SK-N-SH (cell line): ENCODE results near the gene ARL14EP. TPM values are rescaled to one million over a fixed set of nuclear protein-coding genes. Genes with fewer than 3 reads are reported as not detected.

Experiments
- CTCF ChIA-PET: fragments of 300-600, 350-600 bp; formaldehyde crosslinking; extraction: SDS; loops from one replicate; lab custom pipeline; 2021; lab: Yijun Ruan, JAX
- POLR2A ChIA-PET: fragments of 350-600 bp; sonication (Branson Sonifier 250); formaldehyde crosslinking; extraction: SDS; loops from one replicate; lab custom pipeline; 2020; ENCODE audit warnings: antibody characterized with exemption, inconsistent platforms; lab: Yijun Ruan, JAX
- DNase-seq: peaks from one replicate; pipeline ENCODE4 v3.0.0; 2012
- H2AFZ ChIP-seq: fragments of 200-600 bp; sonication (generic); 2 replicates; pipeline ENCODE4 v1.8.1; 2016; ENCODE audit warnings: antibody characterized with exemption, mild to moderate bottlenecking, low read depth
- H3F3A ChIP-seq: fragments of 200-600 bp; sonication (generic); replicated peaks from 2 replicates; pipeline ENCODE3; 2016; ENCODE audit warnings: antibody characterized with exemption, mild to moderate bottlenecking; ENCODE audit not compliant: insufficient read depth
- H3K27ac ChIP-seq, 2 experiments: fragments of 200-500 bp in 1 of 2; fragments of 200-600 bp in 1 of 2; sonication (Bioruptor generic) in 1 of 2; sonication (generic), shearing (Covaris generic) in 1 of 2; 2 replicates each; pipeline versions ENCODE4 v1.5.1 to v1.6.1; 2014 to 2016; ENCODE audit warnings: low read depth in 2 of 2, inconsistent platforms in 1 of 2, low read length in 1 of 2, mild to moderate bottlenecking in 1 of 2, mixed read lengths in 1 of 2
- H3K27me3 ChIP-seq: fragments of 200-600 bp; sonication (generic), shearing (Covaris generic); 2 replicates; pipeline ENCODE4 v1.6.1; 2016; ENCODE audit warnings: mixed run types; ENCODE audit not compliant: insufficient read depth
- H3K36me3 ChIP-seq, 2 experiments: fragments of 200-500 bp in 1 of 2; fragments of 200-600 bp in 1 of 2; sonication (Bioruptor generic) in 1 of 2; sonication (generic) in 1 of 2; replicated peaks in 1 of 2; 2 replicates each; pipeline versions ENCODE3 to v1.5.1; 2014 to 2016; ENCODE audit warnings: low read length in 1 of 2, mild to moderate bottlenecking in 1 of 2; ENCODE audit not compliant: insufficient read depth in 2 of 2, control insufficient read depth in 1 of 2
- H3K4me1 ChIP-seq, 2 experiments: fragments of 200-500 bp in 1 of 2; fragments of 200-600 bp in 1 of 2; sonication (Bioruptor generic) in 1 of 2; sonication (generic), shearing (Covaris generic) in 1 of 2; 2 replicates each; pipeline versions ENCODE4 v1.5.1 to v1.6.1; 2014 to 2016; ENCODE audit warnings: low read depth in 1 of 2, low read length in 1 of 2, mixed run types in 1 of 2; ENCODE audit not compliant: insufficient read depth in 2 of 2, control insufficient read depth in 1 of 2
- H3K4me2 ChIP-seq: fragments of 200-600 bp; sonication (generic), shearing (Covaris generic); 2 replicates; pipeline ENCODE4 v1.6.1; 2017; ENCODE audit warnings: mixed run types
- H3K4me3 ChIP-seq, 2 experiments: fragments of 200-500 bp in 1 of 2; fragments of 200-600 bp in 1 of 2; sonication (Bioruptor generic) in 1 of 2; sonication (generic), shearing (Covaris generic) in 1 of 2; 2 replicates each; pipeline versions ENCODE4 v1.5.1 to v1.8.1; 2014 to 2016; ENCODE audit warnings: low read depth in 2 of 2, inconsistent platforms in 1 of 2, low read length in 1 of 2, mild to moderate bottlenecking in 1 of 2, mixed read lengths in 1 of 2, moderate library complexity in 1 of 2
- H3K79me2 ChIP-seq: fragments of 200-600 bp; sonication (generic); 2 replicates; pipeline ENCODE4 v1.8.1; 2017; ENCODE audit warnings: mild to moderate bottlenecking; ENCODE audit not compliant: insufficient read depth
- H3K9ac ChIP-seq: fragments of 200-600 bp; sonication (generic); 2 replicates; pipeline ENCODE4 v1.6.1; 2017; ENCODE audit warnings: mixed run types
- H3K9me2 ChIP-seq: fragments of 200-600 bp; sonication (generic); 2 replicates; pipeline ENCODE4 v1.6.1; 2017; ENCODE audit warnings: mixed run types
- H3K9me3 ChIP-seq: fragments of 200-600 bp; sonication (generic); 2 replicates; pipeline ENCODE4 v1.6.1; 2017; ENCODE audit warnings: mixed run types, mild to moderate bottlenecking, moderate library complexity
- H4K20me1 ChIP-seq: fragments of 200-600 bp; sonication (generic); 2 replicates; pipeline ENCODE4 v1.6.1; 2017; ENCODE audit warnings: mild to moderate bottlenecking, mixed run types; ENCODE audit not compliant: insufficient read depth
- ELF1 ChIP-seq: IDR thresholded peaks from 2 replicates; pipeline ENCODE4 v1.4.0; 2012
- EZH2phosphoT487 ChIP-seq: fragments of 200-600 bp; sonication (generic); IDR thresholded peaks from 2 replicates; pipeline ENCODE4 v1.6.1; 2017; ENCODE audit warnings: low read depth, mixed run types, mild to moderate bottlenecking, antibody characterized with exemption, moderate library complexity, borderline replicate concordance
- GATA2 ChIP-seq: sonication (generic); formaldehyde crosslinking; IDR thresholded peaks from 2 replicates; pipeline ENCODE4 v1.5.0; 2020; ENCODE audit warnings: mild to moderate bottlenecking, missing genetic modification reagents
- JUND ChIP-seq: IDR thresholded peaks from 2 replicates; pipeline ENCODE4 v1.4.0; 2012
- MXI1 ChIP-seq: IDR thresholded peaks from 2 replicates; pipeline ENCODE4 v1.6.1; 2012; ENCODE audit warnings: mild to moderate bottlenecking, low read depth, low read length, improper control_type of control experiment
- NFIC ChIP-seq: IDR thresholded peaks from 2 replicates; pipeline ENCODE4 v1.4.0; 2012; ENCODE audit warnings: borderline replicate concordance
- RAD21 ChIP-seq: IDR thresholded peaks from 2 replicates; pipeline ENCODE4 v1.6.1; 2012; ENCODE audit warnings: mild to moderate bottlenecking, low read length
- RXRA ChIP-seq: IDR thresholded peaks from 2 replicates; pipeline ENCODE4 v1.4.0; 2012; ENCODE audit warnings: low read depth, mild to moderate bottlenecking, borderline replicate concordance
- TAF1 ChIP-seq: IDR thresholded peaks from 2 replicates; pipeline ENCODE4 v1.6.1; 2012; ENCODE audit warnings: low read depth, mild to moderate bottlenecking, low read length, moderate library complexity, borderline replicate concordance
- TEAD4 ChIP-seq: IDR thresholded peaks from 2 replicates; pipeline ENCODE4 v1.4.0; 2012; ENCODE audit warnings: mild to moderate bottlenecking, borderline replicate concordance; ENCODE audit not compliant: insufficient read depth
- polyA plus RNA-seq, 3 experiments: library from polyadenylated mRNA; depleted of rRNA; stranded (reverse); fragments of >200 nt; gene quantifications; 2 replicates each; pipeline ENCODE4 v1.2.3, GENCODE V29; 2012
- TF ChIP-seq, protein P1 (sequence below): IDR thresholded peaks from 2 replicates; pipeline ENCODE4 v1.6.1; 2012; ENCODE audit warnings: mild to moderate bottlenecking, low read depth, low read length, moderate library complexity
- TF ChIP-seq, protein P2 (sequence below): fragments of 150-350 bp; IDR thresholded peaks from 2 replicates; pipeline ENCODE4 v1.6.1; 2017; ENCODE audit warnings: antibody characterized with exemption, low read length, low read depth, borderline replicate concordance
- TF ChIP-seq, protein P3 (sequence below): IDR thresholded peaks from 2 replicates; pipeline ENCODE4 v1.4.0; 2012; ENCODE audit warnings: low read depth, borderline replicate concordance

The ARL14EP gene
- polyA plus RNA-seq, 1 of the 3 experiments (the other 2 are of a cell fraction), result 7.0 TPM

DNA sequence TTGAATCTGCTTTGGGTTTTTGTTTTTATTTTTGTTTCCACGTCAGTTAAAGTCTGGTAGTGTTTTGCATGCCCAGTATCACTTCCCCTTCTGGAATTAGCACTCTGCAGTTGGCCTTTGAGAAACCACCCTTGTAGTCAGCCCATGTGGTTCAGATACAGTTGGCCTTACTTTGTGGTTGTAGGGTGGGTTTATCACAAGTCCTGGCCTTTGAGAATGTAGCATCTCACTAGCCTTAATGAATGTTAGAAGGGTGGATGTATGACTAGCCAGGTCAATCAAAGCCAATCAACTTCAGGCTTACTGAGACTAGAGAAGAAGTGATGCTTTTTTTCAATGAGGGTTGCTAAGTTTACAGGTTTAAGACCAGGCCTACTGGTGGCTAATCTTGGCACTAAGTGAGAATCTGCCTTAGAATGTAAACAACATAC is 19.8 kb downstream of the ARL14EP start (continued):
- TF ChIP-seq, protein P1, sequence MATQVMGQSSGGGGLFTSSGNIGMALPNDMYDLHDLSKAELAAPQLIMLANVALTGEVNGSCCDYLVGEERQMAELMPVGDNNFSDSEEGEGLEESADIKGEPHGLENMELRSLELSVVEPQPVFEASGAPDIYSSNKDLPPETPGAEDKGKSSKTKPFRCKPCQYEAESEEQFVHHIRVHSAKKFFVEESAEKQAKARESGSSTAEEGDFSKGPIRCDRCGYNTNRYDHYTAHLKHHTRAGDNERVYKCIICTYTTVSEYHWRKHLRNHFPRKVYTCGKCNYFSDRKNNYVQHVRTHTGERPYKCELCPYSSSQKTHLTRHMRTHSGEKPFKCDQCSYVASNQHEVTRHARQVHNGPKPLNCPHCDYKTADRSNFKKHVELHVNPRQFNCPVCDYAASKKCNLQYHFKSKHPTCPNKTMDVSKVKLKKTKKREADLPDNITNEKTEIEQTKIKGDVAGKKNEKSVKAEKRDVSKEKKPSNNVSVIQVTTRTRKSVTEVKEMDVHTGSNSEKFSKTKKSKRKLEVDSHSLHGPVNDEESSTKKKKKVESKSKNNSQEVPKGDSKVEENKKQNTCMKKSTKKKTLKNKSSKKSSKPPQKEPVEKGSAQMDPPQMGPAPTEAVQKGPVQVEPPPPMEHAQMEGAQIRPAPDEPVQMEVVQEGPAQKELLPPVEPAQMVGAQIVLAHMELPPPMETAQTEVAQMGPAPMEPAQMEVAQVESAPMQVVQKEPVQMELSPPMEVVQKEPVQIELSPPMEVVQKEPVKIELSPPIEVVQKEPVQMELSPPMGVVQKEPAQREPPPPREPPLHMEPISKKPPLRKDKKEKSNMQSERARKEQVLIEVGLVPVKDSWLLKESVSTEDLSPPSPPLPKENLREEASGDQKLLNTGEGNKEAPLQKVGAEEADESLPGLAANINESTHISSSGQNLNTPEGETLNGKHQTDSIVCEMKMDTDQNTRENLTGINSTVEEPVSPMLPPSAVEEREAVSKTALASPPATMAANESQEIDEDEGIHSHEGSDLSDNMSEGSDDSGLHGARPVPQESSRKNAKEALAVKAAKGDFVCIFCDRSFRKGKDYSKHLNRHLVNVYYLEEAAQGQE, result no peak
- TF ChIP-seq EZH2phosphoT487, result no peak
- no peak for TF ChIP-seq TEAD4
- no peak for TF ChIP-seq TAF1
- no peak for TF ChIP-seq GATA2 (CRISPR knock-in tag)
- no peak for TF ChIP-seq RAD21
- TF ChIP-seq, protein P2, sequence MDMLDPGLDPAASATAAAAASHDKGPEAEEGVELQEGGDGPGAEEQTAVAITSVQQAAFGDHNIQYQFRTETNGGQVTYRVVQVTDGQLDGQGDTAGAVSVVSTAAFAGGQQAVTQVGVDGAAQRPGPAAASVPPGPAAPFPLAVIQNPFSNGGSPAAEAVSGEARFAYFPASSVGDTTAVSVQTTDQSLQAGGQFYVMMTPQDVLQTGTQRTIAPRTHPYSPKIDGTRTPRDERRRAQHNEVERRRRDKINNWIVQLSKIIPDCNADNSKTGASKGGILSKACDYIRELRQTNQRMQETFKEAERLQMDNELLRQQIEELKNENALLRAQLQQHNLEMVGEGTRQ, result no peak
- TF ChIP-seq ELF1, result no peak
- TF ChIP-seq RXRA, result no peak
- no peak for TF ChIP-seq JUND
- no peak for TF ChIP-seq MXI1
- no peak for TF ChIP-seq NFIC

DNA sequence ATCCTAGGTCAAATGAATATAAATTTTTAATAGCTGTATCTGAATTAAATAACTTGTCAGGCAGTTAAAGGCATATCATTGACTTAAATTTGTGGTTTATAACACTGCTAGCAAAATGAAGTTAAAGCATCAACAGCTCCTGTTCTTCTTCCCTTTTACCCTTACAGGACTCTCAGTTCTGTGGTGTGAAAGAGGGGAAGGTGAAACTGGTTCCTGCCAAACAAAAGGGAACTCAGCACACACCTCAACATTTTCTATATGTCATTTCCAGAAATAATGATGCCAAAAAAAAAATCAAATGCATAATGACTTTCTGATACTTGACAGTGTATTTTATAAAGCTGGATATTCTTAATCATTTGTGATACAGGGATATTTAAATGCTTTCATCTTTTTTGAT is 21.2 kb downstream of the ARL14EP start:
- Histone ChIP-seq H3K9me3 (no peaks in the 10 kb centered on the region), H3K79me2 (no peaks in the 10 kb centered on the region), H3K9ac (no peak overlapping the region), H3F3A (peaks cover 6% of the 10 kb centered on the region), H3K4me3 (no peak overlapping the region), H3K4me1 (no peaks in the 10 kb centered on the region)
- TF ChIP-seq, protein P3, sequence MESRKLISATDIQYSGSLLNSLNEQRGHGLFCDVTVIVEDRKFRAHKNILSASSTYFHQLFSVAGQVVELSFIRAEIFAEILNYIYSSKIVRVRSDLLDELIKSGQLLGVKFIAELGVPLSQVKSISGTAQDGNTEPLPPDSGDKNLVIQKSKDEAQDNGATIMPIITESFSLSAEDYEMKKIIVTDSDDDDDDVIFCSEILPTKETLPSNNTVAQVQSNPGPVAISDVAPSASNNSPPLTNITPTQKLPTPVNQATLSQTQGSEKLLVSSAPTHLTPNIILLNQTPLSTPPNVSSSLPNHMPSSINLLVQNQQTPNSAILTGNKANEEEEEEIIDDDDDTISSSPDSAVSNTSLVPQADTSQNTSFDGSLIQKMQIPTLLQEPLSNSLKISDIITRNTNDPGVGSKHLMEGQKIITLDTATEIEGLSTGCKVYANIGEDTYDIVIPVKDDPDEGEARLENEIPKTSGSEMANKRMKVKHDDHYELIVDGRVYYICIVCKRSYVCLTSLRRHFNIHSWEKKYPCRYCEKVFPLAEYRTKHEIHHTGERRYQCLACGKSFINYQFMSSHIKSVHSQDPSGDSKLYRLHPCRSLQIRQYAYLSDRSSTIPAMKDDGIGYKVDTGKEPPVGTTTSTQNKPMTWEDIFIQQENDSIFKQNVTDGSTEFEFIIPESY, result no peak
- no peak for TF ChIP-seq MXI1
- TF ChIP-seq, all 33 proteins: peak for 0
- POLR2A ChIA-PET, result no interaction called here
- CTCF ChIA-PET, result interaction anchor here (1.3 to 3.6 kb wide), 7 partner anchors 10 to 572 kb away, joined by 3 to 45 read pairs (median 7); partner anchors contain the start of gene MPPED2
- H4K20me1 ChIP-seq, result no peaks in the 10 kb centered on the region
- no peak overlapping the region for H2AFZ ChIP-seq
- no peak overlapping the region for H3K4me2 ChIP-seq
- H3K27me3 ChIP-seq, result no peaks in the 10 kb centered on the region
- H3K9me2 ChIP-seq, result no peaks in the 10 kb centered on the region
- no peak for DNase-seq
- peaks cover 11 to 17% of the 10 kb centered on the region in 2 experiments for H3K36me3 ChIP-seq
- no peak overlapping the region for H3K27ac ChIP-seq
